ENCODE measurements around the gene ATRAID. TPM values are rescaled to one million over a fixed set of nuclear protein-coding genes. Genes with fewer than 3 reads are reported as not detected.

Gene ATRAID
- total RNA-seq, 1 experiment from 2014 or later: 108 TPM

DNA sequence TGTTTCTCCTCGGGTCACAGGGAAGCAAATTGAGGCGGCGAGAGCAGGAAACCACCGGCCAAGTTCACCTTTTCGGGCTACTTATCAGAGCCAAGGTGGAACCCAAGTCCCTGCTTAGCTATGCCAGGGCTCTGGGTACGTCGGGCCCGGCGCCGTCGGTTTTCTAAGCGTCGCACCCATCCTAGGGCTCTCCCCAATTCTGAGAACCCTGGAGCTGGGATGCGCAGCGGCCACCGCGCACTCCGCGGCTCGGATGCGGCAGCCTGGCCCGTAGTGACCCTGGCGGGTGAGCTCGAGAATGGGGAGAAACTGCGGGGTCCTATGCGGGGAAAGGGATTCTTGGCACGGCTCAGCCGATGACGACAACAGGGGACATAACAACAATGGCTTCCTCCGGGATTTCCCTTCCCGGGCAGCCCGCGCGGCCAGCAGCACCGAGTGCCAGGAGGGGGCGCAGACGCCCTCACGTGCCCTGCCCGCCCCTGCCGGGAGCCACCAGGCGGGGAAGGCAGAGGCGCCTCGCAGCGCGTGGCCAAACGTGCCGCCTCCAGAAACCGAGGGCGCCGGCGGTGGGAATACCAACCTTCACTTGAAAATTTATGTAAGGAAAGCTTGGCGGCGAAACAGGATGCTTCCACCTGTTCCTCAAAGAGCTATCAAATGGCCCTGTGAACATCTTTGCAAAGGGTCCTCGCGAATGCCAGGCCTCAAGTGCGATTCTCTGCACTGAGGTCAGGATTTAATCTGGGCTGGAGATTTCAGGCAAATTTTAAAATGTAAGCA, 53.1 kb downstream of the ATRAID start:
- Histone ChIP-seq H3K9ac (ENCODE audit: extremely low read depth, insufficient read length, low read length) (no peak overlapping the region), H4K8ac (replicated peaks; ENCODE audit: insufficient read length, low read depth, low read length) (no peak overlapping the region), H3K14ac (ENCODE audit: insufficient read depth, low read length) (peak overlapping the region; percentile 86; the same call in 1 of the 2 replicates), H2BK12ac (ENCODE audit: insufficient read length, low read depth, low read length) (no peak overlapping the region), H3K9me3 (ENCODE audit: control insufficient read depth, low read depth, low read length) (no peaks in the 10 kb centered on the region), H3T11ph (ENCODE audit: low read length) (no peak overlapping the region), H4K5ac (ENCODE audit: insufficient read length, low read depth, low read length) (no peak overlapping the region), H3K27ac (ENCODE audit: insufficient read length, low read depth, low read length) (no peak overlapping the region), H4K91ac (ENCODE audit: insufficient read length, low read depth, low read length) (no peak overlapping the region), H2BK20ac (ENCODE audit: low read depth, low read length, poor library complexity, severe bottlenecking) (no peak overlapping the region), H3K23me2 (ENCODE audit: insufficient read length, low read depth, low read length, poor library complexity, severe bottlenecking) (peaks cover 20% of the 10 kb centered on the region), H3K18ac (ENCODE audit: insufficient read length, low read depth, low read length) (peak overlapping the region; percentile 87), H3K4me1 (ENCODE audit: insufficient read depth, low read length) (no peaks in the 10 kb centered on the region; the same call in 1 of the 2 replicates), H2AFZ (ENCODE audit: low read length) (no peak overlapping the region), H2BK5ac (ENCODE audit: insufficient read length, low read length) (no peak overlapping the region), H3K56ac (ENCODE audit: insufficient read length, low read depth, low read length) (no peak overlapping the region), H3K4me2 (ENCODE audit: insufficient read depth, insufficient read length, low read length) (peak overlapping the region; percentile 44), H4K20me1 (ENCODE audit: control insufficient read depth, insufficient read depth, insufficient read length) (no peaks in the 10 kb centered on the region), H2BK15ac (ENCODE audit: low read depth, low read length) (no peak overlapping the region), H2BK120ac (ENCODE audit: low read depth, low read length, poor library complexity, severe bottlenecking) (no peak overlapping the region), H3K23ac (ENCODE audit: insufficient read length, low read depth, low read length) (no peak overlapping the region), H2AK5ac (ENCODE audit: insufficient read length, low read length) (no peak overlapping the region), H3K79me1 (ENCODE audit: insufficient read depth, low read depth, low read length, poor library complexity, severe bottlenecking) (no peaks in the 10 kb centered on the region), H3K4ac (ENCODE audit: low read depth, low read length) (no peak overlapping the region), H3K27me3 (ENCODE audit: insufficient read depth, low read length) (peaks cover 40% of the 10 kb centered on the region; the same call in 1 of the 2 replicates), H3K79me2 (ENCODE audit: insufficient read depth, low read length) (no peaks in the 10 kb centered on the region)
- Mint-ChIP-seq H3K4me1 (peaks cover 24 to 29% of the 10 kb centered on the region in 2 experiments), H3K9me3 (no peaks in the 10 kb centered on the region; a peak in 2 of 5 replicates), H3K27me3 (ENCODE audit: low read depth) (peaks cover 24% of the 10 kb centered on the region), H3K27ac (no peak overlapping the region), H3K4me3 (peak overlapping the region; percentile 64 to 88), H3K36me3 (ENCODE audit: insufficient read depth in 1 of 3, low read depth in 3 of 3) (no peaks in the 10 kb centered on the region; a peak in 2 of 7 replicates)
- peak; percentile 89 for DNase-seq
- no CpG with 5 or more reads among the region's 56 CpGs for WGBS (ENCODE audit: extremely low coverage, insufficient read length, low lambda C conversion rate)
- TF ChIP-seq, protein P1, sequence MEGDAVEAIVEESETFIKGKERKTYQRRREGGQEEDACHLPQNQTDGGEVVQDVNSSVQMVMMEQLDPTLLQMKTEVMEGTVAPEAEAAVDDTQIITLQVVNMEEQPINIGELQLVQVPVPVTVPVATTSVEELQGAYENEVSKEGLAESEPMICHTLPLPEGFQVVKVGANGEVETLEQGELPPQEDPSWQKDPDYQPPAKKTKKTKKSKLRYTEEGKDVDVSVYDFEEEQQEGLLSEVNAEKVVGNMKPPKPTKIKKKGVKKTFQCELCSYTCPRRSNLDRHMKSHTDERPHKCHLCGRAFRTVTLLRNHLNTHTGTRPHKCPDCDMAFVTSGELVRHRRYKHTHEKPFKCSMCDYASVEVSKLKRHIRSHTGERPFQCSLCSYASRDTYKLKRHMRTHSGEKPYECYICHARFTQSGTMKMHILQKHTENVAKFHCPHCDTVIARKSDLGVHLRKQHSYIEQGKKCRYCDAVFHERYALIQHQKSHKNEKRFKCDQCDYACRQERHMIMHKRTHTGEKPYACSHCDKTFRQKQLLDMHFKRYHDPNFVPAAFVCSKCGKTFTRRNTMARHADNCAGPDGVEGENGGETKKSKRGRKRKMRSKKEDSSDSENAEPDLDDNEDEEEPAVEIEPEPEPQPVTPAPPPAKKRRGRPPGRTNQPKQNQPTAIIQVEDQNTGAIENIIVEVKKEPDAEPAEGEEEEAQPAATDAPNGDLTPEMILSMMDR (conservative IDR thresholded peaks at IDR 0.05): peak; percentile 86
